A673 (cell line): Measurements from ENCODE around the gene EPHA6. TPM values are rescaled to one million over a fixed set of nuclear protein-coding genes. Genes with fewer than 3 reads are reported as not detected.

Experiments used
- BruUV-seq: library from RNA; stranded (reverse); fragments of 400-500 nt; replicated peaks from 2 replicates; lab custom pipeline; 2021; lab: Mats Ljungman, UMichigan
- CTCF ChIA-PET: fragments of 300-600 bp; sonication (Branson Sonifier 250); formaldehyde crosslinking; loops from one replicate; lab custom pipeline; 2022; ENCODE audit warnings: antibody characterized with exemption; lab: Charles Lee
- POLR2A ChIA-PET: fragments of 300-600 bp; sonication (Branson Sonifier 250); formaldehyde crosslinking; loops from one replicate; lab custom pipeline; 2022; ENCODE audit warnings: antibody characterized with exemption; ENCODE audit not compliant: low non-redundant PET; lab: Charles Lee
- DNase-seq: peaks from one replicate; pipeline ENCODE4 v3.0.0-alpha.2; 2015; ENCODE audit warnings: low spot score
- H3K27ac ChIP-seq: fragments of 200-600 bp; sonication (generic); 2 replicates; pipeline ENCODE4 v1.5.1; 2016; ENCODE audit warnings: mixed run types, low read depth, mild to moderate bottlenecking, mixed read lengths, antibody characterized with exemption, low read length; ENCODE audit not compliant: poor library complexity, severe bottlenecking
- H3K27me3 ChIP-seq: fragments of 200-600 bp; sonication (generic); replicated peaks from 2 replicates; pipeline ENCODE4 v1.6.1; 2017; ENCODE audit warnings: mixed run types, low read depth, mild to moderate bottlenecking, mixed read lengths, antibody characterized with exemption, low read length; ENCODE audit not compliant: insufficient read depth, poor library complexity
- H3K36me3 ChIP-seq: fragments of 200-600 bp; sonication (generic); 2 replicates; pipeline ENCODE4 v1.6.1; 2016; ENCODE audit warnings: mixed run types, mild to moderate bottlenecking, mixed read lengths, antibody characterized with exemption, low read length; ENCODE audit not compliant: insufficient read depth, poor library complexity, severe bottlenecking
- H3K4me1 ChIP-seq: fragments of 200-600 bp; sonication (generic); 2 replicates; pipeline ENCODE4 v1.6.1; 2017; ENCODE audit warnings: mixed run types, mild to moderate bottlenecking, mixed read lengths, antibody characterized with exemption, low read length; ENCODE audit not compliant: insufficient read depth, poor library complexity, severe bottlenecking
- H3K4me3 ChIP-seq: fragments of 200-600 bp; sonication (generic); 2 replicates; pipeline ENCODE4 v1.5.1; 2016; ENCODE audit warnings: low read depth, mixed run types, mild to moderate bottlenecking, mixed read lengths, low read length; ENCODE audit not compliant: poor library complexity, severe bottlenecking
- H3K9me3 ChIP-seq: fragments of 200-600 bp; sonication (generic); 2 replicates; pipeline ENCODE4 v1.6.1; 2016; ENCODE audit warnings: mixed run types, low read depth, mild to moderate bottlenecking, mixed read lengths, antibody characterized with exemption, low read length; ENCODE audit not compliant: poor library complexity, severe bottlenecking
- CTCF ChIP-seq: fragments of 300-800, 200-600 bp; sonication (generic); conservative IDR thresholded peaks from 2 replicates; pipeline ENCODE4 v1.5.1; 2017; ENCODE audit warnings: low read depth, mild to moderate bottlenecking, antibody characterized with exemption, low read length, moderate library complexity, mixed read lengths
- EZH2 ChIP-seq: fragments of 200-600 bp; sonication (generic); IDR thresholded peaks from 2 replicates; pipeline ENCODE4 v1.6.1; 2017; ENCODE audit warnings: borderline replicate concordance, low read depth, mild to moderate bottlenecking, mixed read lengths, antibody characterized with exemption, low read length; ENCODE audit not compliant: poor library complexity, severe bottlenecking
- intact Hi-C: fragments of 100-400 bp; cut with micrococcal nuclease; formaldehyde crosslinking; loops from one replicate; pipeline ENCODE4 v1.10.0; 2022; ENCODE audit not compliant: unreplicated experiment
- total RNA-seq: library from RNA; stranded (reverse); gene quantifications from 2 replicates; pipeline ENCODE4 v1.2.3, GENCODE V29; 2021

The EPHA6 gene
- total RNA-seq, 1 experiment from 2014 or later: not detected

GRCh38 chr3:97438131-97438530, 623.7 kb downstream of the EPHA6 start:
- Histone ChIP-seq H3K27me3 (no peaks in the 10 kb centered on the region), H3K36me3 (no peaks in the 10 kb centered on the region), H3K9me3 (no peaks in the 10 kb centered on the region), H3K27ac (no peak overlapping the region), H3K4me1 (no peaks in the 10 kb centered on the region), H3K4me3 (no peak overlapping the region)
- ChIA-PET POLR2A (no interaction called here), CTCF (no interaction called here)
- no TSS peak for BruUV-seq
- DNase-seq: no peak
- TF ChIP-seq EZH2 (no peak), CTCF (no peak)
- intact Hi-C loops: no loop called here

- intact Hi-C loops: no loop called here
- no peak overlapping the region for H3K27ac ChIP-seq
- BruUV-seq: no TSS peak
- H3K4me3 ChIP-seq: no peak overlapping the region
- TF ChIP-seq EZH2: no peak
- no peak for TF ChIP-seq CTCF
- H3K4me1 ChIP-seq: no peaks in the 10 kb centered on the region
- POLR2A ChIA-PET: no interaction called here
- no peaks in the 10 kb centered on the region for H3K36me3 ChIP-seq
- no peaks in the 10 kb centered on the region for H3K27me3 ChIP-seq
- CTCF ChIA-PET: no interaction called here
- DNase-seq: no peak
- no peaks in the 10 kb centered on the region for H3K9me3 ChIP-seq
Observed at GRCh38 chr3:97439373-97439772, 625.0 kb downstream of the EPHA6 start.

GRCh38 chr3:97464035-97464434, 649.6 kb downstream of the EPHA6 start:
- no peaks in the 10 kb centered on the region for H3K4me1 ChIP-seq
- no peak for DNase-seq
- ChIA-PET POLR2A (no interaction called here), CTCF (no interaction called here)
- intact Hi-C loops: no loop called here
- TF ChIP-seq EZH2 (no peak), CTCF (no peak)
- no peaks in the 10 kb centered on the region for H3K27me3 ChIP-seq
- no peaks in the 10 kb centered on the region for H3K9me3 ChIP-seq
- no peaks in the 10 kb centered on the region for H3K36me3 ChIP-seq
- H3K4me3 ChIP-seq: no peak overlapping the region
- no TSS peak for BruUV-seq
- no peak overlapping the region for H3K27ac ChIP-seq
